GM10847 (cell line): Measurements from ENCODE around the gene MTSS2.

Source experiments
- POLR2A ChIP-seq: IDR thresholded peaks from 2 replicates; pipeline ENCODE4 v1.6.1; 2011; ENCODE audit not compliant: insufficient read length; ENCODE audit errors: extremely low read depth

MTSS2 gene

GRCh38 chr16:70678121-70678897 lies 7.5 kb downstream of the MTSS2 start:
- no peak for TF ChIP-seq POLR2A

GRCh38 chr16:70677499-70678120 lies 8.2 kb downstream of the MTSS2 start:
- no peak for TF ChIP-seq POLR2A

GRCh38 chr16:70676675-70677498 lies 9.0 kb downstream of the MTSS2 start:
- TF ChIP-seq POLR2A: no peak

GRCh38 chr16:70675851-70676513 lies 9.9 kb downstream of the MTSS2 start:
- TF ChIP-seq POLR2A: no peak

- TF ChIP-seq POLR2A: no peak
These were observed 11.4 kb downstream of the MTSS2 start for GRCh38 chr16:70674221-70675014.

- no peak for TF ChIP-seq POLR2A
These were observed 15.7 kb downstream of the MTSS2 start for GRCh38 chr16:70670175-70670574.

GRCh38 chr16:70665806-70666735 lies 19.8 kb downstream of the MTSS2 start:
- TF ChIP-seq POLR2A: no peak

GRCh38 chr16:70665113-70665694 lies 20.6 kb downstream of the MTSS2 start:
- TF ChIP-seq POLR2A: no peak

- no peak for TF ChIP-seq POLR2A
These were observed 21.3 kb downstream of the MTSS2 start for GRCh38 chr16:70664325-70665112.

- no peak for TF ChIP-seq POLR2A
These were observed 22.1 kb downstream of the MTSS2 start for GRCh38 chr16:70663524-70664324.

GRCh38 chr16:70662991-70663523 lies 22.8 kb downstream of the MTSS2 start:
- no peak for TF ChIP-seq POLR2A
